Measurements from ENCODE around the gene MTRF1L.
"Not testable (repeated sequence)": the region's sequence is repeated elsewhere in the genome, so short reads cannot be mapped to it uniquely, and the experiment has no call there.

Gene MTRF1L

DNA sequence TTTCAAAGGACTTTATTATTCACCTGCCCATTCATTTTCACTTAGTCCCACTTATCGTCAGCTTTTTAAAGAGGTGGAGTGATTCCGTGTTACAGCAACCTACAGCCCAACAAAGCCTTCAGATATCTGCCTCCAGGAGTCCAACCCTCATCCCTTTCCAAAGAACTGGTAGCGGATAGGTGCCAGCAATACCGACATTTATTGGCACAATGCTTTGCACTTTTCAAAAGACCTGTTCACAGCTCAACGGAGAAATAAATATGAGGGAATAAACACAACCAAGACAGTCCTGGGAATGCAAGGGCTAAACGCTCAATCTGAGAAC is 819 bp upstream of the MTRF1L start:
- DNase-seq (ENCODE audit: low spot score), result no peak

DNA sequence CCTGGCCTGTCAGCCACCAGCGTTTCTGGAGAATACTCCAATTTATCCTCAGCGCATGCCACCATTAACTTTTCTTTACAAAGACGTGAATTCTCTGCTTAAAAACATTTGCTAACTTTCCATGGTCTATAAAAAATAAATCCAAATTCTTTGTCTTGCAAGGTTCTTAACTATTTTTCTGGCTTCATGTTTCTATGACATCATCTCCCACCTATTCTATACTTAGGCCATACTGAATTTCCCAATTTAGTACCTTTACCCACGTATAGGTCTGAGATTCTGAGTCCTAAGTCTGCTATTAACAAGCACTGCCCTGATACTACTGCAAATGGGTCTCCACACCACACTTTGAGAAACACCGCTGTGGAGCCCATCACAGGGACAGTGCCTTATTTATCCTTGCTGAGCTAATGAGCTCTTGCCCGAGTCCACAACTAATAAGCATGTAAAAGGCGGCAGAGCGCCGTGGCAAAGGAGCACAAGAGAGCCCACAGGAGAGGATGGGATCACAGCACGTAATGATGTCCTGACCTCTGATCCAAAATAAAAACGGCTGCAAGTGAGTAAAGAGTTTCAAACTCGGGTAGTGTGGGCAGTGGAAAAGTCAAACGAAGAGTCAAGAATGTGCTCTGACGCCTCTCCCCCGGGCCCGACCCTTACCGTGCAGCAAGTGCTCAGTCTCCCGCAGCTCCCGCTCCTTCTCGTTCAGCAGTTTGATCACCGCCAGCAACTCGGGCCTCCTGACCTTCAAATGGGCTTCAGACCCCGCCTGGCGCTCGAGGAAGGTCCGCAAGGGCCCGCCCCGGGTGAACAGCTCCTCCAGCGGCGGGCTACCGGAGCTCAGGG is 519 bp downstream of the MTRF1L start:
- no peak for DNase-seq (ENCODE audit: low spot score)

DNA sequence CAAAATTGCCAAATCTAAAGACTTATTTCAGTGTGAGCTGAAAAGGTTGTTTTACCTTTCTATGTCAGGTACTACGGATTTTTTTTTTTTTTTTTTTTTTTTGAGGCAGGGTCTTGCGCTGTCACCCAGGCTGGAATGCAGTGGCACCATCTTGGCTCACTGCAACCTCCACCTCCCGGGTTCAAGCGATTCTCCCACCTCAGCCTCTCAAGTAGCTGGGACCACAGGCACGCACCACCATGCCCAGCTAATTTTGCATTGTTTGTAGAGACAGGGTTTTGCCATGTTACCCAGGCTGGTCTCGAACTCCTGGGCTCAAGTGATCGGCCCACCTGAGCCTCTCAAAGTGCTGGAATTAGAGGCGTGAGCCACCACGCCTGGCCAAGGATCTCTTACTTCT is 1.7 kb downstream of the MTRF1L start:
- not testable (repeated sequence) for DNase-seq (ENCODE audit: low spot score)

DNA sequence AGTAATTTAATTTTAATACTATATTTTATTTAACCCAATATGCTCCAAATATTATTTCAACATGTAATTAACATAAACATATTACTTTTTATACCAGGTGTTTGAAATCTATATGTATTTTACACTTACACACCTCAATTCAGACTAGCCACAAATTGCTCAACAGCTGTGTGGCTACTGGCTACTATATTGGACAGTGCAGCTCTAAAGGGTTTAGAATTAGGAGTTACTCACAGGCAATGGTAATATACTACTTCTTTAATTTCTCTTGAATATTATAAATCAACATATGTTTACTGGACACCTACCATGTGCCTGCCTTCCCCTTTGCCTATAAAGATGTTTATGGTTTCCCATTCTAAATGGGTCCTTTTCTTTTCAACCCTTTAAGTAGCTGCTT is 2.3 kb downstream of the MTRF1L start:
- no peak for DNase-seq (ENCODE audit: low spot score)

DNA sequence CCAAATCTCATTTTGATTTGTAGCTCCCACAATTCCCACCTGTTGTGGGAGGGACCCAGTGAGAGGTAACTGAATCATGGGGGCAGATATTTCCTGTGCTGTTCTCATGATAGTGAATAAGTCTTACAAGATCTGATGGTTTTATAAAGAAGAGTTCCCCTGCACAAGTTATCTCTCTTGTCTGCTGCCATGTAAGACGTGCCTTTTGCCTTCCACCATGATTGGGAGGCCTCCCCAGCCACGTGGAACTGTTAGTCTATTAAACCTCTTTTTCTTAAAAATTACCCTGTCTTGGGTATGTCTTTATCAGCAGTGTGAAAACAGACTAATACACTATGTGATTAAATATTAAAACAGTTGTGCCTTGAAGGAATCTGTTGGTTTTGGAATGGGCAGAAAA is 3.0 kb downstream of the MTRF1L start:
- not testable (repeated sequence) for DNase-seq (ENCODE audit: low spot score)

DNA sequence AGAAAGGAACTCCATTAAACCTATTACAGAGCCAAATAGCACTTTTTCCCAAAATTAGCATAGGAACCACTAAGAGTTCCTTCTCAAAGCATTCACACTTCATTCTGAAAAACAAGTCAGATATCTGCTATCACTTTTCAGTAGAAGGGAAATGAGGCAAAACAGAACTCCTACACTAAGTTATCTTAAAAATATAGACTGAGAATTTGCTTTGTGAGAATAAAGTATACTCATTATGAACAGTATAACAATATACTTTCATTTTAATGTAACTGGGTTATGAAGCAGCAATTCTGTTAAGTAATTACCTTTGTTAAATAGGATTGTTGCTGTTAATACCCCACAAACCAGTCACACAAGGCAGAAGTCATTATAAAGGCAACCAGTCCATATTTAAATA is 8.7 kb downstream of the MTRF1L start:
- DNase-seq (ENCODE audit: low spot score), result no peak

DNA sequence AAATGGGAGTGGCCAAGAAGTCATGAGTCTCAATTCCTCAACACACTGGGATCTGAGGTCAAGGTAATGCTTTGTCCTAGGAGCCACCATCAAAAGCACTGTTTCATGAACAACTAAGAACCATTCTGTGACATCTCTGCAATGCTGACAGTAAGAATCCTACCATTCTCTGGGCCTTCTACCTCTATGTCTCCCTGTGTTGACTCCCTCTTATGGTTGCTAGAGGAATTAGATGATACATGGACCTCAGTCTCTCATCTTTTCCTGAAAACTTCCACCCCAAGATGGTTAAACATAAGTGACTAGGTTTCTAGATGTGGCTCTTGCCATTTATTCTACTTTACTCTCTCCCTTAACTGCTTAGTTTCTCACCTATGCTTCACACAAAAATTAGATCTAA is 9.1 kb downstream of the MTRF1L start:
- DNase-seq (ENCODE audit: low spot score), result no peak

DNA sequence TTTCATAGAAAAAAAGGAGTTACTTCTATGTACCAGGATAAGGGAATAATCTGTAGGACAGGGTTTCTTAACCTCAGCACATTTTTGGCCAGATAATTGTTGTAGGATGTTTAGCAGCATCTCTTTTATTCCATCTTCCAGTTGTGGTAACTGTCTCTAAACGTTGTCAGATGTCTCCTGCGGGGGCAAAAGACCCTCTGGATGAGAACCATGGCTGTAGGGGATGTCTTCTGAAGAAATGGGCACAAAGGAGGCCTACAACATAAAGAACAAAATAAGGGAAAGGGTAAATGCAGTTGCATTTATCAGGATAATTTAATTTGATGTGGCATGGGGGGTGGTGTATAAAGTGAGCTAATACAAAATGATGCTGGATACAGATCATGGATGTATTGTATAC is 15.5 kb downstream of the MTRF1L start:
- no peak for DNase-seq (ENCODE audit: low spot score)

DNA sequence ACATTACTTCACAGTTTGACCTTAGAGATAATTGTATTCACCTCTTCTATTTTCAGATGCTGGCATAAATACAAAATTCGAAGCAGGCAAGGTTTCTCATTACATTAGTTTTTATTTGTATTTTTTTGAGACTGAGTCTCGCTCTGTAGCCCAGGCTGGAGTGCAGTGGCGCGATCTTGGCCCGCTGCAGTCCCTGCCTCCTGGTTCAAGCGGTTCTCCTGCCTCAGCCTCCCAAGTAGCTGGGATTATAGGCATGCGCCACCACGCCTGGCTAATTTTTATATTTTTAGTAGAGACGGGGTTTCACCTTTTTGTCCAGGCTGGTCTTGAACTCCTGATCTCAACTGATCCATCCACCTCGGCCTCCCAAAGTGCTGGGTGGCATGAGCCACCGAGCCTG is 17.2 kb downstream of the MTRF1L start:
- DNase-seq (ENCODE audit: low spot score), result not testable (repeated sequence)

DNA sequence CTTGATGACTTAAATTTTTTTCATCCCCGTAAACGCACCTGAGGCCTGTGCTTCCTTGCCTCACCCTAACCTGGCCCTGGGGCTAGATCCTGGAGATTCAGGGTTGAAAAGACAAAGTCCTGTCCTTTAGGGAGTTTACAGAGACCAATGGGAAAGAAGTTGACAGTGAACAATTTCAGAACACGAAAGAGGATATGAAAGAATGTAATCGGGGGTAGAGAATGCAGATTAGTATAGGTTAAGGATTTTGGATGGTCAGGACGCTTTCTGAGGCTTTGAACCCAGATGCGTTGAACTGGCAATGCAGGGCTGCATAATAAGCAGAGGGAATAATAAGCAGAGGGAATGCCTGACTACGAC is 18.0 kb downstream of the MTRF1L start:
- no peak for DNase-seq (ENCODE audit: low spot score)

DNA sequence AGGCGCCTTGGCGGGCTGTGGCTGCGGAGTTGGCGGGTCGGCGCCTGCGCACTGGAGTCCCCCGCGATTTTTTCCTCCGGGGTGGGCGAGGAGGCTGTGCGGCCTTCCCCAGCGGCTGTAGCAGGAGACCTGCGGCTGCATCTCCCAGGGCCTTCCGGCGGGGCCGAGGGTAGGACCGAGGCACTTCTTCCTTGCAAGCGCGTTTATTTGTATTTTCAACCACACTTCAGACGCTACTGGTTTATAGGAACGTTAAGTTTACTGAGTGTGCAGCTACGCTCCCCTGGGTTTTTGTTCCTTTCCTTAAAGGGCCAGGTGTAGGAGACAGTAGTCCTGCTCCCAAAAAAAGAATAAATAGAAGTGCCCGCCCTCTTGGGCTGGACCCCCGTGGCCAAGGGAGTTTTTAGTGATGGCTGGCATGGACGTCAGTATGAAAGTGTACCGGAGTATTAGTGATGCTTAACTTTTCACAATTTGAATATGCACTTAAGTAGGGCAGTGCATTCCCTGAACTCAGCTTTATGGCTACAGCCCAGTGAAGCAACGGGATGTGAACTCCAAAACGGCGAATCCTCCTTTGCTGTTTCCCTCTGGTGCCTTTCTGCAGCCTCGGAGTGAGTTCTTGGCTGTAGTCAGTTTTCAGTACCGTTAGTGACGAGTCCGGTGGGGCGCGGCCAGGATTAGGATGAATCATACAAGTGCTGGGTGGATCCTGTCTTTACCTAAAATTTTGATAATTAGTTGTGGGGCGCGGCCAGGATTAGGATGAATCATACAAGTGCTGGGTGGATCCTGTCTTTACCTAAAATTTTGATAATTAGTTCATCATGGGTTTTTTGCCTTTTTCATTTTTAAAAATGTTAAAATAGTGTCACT is 18.6 kb downstream of the MTRF1L start:
- peak; percentile 93 for DNase-seq (ENCODE audit: low spot score)

DNA sequence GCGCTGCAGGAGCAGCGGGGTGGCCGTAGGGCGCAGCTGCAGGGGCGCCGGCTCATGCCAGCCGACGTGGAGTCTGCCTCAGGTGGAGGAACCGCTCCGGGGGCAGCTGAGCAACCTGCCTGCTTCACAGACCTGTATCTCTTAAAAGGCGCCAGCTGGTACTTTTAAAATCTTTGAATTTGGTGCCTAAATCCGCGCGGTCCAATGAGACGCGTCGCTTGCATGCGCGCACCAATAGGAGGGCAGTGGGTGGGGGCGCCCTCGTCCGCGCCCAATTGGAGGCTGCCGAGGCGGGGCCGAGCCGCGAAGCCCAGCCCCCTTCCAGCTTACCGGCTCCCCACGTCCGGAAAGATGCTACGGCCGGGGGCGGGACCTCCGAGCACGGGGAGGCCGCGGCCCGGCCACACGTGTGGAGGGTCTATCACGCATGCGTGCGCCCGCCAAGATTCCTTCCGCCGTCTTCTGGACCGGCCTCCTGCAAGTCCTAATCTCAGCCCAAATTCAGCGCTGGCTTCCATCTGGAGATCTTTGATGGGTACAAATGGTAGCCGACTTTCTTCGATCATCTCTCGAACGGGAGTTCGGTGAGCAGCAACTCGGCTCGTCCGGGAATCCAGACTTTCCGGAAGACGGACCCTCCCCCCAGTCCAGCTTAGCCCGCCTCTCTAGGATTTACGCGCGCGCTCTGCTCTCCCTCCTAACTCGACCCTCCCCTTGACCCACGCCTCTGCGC is 19.4 kb downstream of the MTRF1L start, which contains the start of gene FBXO5:
Gene FBXO5, minus strand, starts transcription at position 138 of the 733 bp plus-strand sequence. Its CDS starts 82 bp downstream, at position 56.
- peak; percentile 97 for DNase-seq (ENCODE audit: low spot score)

DNA sequence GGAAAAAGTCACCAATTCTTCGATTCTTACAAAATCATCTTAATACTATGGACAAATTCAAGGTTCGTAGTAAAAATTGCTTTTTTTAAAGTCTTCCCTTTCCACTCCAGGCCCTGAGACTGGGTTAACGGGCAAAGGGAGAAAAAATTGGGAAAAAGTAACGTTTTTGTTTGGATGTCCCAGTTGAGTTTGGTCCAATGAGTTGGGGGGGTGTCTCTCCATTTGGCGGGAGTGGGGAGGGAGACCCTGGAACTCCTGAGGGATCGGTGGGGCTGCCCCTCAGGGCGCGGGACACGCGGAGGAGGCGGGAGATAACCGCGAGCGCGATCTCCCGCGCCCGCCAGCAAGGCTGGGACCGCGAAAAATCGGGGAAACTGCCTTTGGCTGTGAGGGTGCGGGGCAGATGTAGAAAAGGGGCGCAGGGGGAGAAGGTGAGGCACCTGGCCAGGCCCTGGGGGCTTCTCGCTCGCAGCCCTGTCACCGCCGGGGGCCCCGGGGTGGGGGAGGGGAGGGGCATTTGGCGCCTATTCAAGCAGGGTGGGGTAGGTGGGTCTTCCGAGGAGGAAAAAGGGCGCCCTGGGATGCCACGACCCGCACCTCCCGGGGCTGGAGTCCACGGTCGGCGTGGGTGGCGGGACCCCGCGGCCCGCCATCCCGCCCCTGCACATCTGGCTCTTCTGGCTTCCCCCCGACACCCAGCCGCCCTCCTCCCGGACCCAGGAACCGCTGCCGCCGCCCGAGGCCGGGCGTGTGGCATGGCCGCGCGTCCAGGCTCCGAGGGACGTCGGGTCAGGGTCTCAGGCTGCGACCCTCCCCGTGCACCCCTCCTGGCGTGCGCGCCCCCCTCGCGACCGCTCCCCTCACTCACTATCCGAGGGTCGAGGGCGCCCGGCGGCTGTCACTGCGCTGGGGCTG is 20.3 kb downstream of the MTRF1L start:
- no peak for DNase-seq (ENCODE audit: low spot score)

DNA sequence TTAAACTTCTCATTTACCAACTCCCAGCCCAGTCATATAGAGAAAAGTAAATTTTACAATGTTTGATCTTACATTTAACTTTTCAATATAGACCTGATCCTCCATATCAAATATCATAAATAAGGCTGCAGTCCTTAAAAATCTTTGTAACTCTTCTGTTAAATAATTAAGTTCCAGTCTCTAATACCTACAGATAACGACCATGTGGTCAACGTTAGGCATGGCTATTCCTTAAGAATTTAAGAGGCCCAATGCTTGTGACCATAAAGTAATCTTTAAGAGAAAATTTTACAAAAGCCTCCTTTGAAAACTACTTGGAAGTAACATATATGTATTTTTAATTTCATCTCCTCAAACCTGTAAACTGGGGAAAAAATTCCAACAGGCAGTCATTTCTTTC is 21.3 kb downstream of the MTRF1L start:
- no peak for DNase-seq (ENCODE audit: low spot score)

DNA sequence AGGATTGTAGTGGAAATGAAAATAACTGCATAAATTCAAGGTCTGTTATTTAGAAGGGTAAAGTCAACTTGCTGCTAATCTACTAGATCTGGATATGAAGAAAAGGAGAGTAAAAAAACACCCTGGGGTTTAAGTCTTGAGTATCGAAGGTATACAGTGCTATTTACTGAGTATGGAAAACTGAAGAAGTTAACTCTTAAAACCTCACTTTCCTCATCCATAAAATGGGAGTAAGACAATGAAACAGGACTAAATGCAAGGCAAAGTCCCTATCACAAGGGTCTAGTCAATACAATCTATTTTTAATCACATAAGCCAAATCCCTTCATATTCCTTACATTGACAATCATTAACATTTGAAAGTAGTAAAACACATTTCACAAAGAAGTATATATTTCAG is 21.9 kb downstream of the MTRF1L start:
- DNase-seq (ENCODE audit: low spot score), result no peak

DNA sequence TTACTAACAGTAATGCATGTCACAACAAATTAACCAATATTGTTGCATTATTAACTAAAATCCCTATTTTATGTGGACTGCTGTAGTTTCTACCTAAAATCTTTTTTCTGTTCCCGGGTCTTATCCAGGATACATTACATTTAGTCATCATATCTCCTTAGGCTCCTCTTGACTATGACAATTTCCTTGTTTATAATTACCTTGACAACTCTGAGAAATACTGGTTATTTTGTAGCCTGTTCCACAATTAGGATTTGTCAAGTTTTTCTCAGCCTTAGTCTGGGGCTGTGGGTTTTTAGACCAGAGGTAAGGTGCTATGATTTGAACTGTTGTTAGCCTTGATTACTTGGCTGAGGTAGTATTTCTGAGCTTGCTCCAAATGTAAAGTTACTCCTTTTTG is 23.4 kb downstream of the MTRF1L start:
- DNase-seq (ENCODE audit: low spot score), result no peak

DNA sequence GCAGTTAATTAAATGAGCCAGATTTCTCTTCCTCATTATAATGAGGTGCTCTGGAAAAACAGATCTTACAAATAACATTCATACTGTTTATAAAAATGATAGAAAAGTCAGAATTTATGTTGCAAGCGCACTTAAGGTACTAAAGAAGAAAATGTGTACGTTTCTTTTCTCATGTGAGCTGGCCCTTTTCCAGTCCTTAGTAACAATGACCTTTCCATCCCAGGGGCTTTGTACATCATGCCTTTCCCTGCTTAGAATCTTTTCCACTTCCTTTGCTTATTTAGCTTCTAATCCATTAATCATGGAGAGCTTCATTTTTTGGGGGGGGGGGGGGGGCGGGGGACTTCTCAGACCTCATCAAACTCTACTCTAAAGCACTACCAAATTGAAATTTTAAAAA is 24.5 kb downstream of the MTRF1L start:
- DNase-seq (ENCODE audit: low spot score), result no peak

DNA sequence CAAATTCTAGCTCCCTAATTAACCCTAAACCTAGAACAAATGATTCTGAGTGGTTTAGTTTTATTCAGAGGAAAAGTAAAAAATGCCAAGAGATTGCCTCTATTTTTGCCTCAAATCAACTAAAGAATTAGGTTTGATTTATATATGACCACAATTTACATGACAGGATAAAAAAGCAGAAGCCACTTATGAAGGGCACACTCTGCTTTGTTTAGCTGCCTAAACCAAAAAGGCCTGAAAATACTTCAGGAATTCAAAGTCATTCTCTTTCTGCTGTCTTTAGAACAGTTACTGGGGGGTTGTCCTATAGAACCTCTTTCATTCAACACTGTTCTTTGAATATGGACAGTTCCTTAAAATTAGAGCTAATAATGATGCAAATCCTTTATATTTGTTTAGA is 25.0 kb downstream of the MTRF1L start:
- DNase-seq (ENCODE audit: low spot score), result no peak

DNA sequence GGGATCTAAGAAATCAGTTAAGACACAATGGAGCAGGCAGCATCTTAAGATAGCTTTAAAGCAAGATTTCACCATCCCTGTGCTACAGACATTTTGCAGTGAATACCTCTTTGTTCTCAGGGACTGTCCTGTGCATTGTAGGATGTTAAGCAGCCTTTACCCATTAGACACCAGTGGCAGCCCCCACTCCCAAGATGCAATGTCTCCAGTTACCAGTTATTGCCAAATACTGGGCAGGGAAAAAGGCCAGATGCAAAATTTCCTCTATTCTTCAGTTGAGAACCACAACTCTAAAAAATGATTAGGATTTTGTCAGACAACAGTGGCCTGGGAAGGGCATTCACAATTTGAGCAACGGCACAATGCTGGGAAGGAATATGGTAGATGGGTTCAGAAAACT is 25.8 kb downstream of the MTRF1L start:
- no peak for DNase-seq (ENCODE audit: low spot score)

DNA sequence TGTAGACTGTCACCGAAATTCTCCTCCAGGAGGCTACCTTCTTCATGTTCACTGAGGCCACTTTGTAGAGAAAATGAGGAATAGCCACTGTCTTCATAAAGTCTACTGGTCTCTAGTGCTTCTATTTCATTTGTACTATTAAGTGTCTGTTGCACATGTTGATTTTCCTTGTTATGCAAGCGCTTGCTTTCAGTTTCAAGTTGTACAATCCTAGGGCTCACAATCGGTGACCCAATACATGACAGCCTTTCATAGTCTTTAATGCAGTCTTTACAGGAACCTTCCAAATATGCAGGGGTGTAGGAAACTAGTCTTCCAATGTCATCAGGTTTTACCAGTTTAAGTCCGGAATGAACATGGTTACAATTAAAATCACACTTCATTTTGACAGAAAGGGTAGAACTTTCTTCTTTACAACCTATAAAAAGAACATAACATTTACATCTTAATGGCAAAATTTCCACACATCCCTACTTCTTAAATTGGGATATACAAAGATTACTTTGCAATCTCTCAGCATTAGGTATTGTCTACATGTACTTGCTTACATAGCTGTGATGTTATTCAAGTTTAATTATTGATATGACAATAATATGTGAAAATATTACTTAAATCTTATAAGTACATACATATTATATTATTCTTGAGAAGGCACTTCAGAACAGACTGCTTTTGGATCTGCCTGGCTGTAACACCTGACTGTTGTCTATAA is 27.1 kb downstream of the MTRF1L start:
- peak; percentile 34 for DNase-seq (ENCODE audit: low spot score)

DNA sequence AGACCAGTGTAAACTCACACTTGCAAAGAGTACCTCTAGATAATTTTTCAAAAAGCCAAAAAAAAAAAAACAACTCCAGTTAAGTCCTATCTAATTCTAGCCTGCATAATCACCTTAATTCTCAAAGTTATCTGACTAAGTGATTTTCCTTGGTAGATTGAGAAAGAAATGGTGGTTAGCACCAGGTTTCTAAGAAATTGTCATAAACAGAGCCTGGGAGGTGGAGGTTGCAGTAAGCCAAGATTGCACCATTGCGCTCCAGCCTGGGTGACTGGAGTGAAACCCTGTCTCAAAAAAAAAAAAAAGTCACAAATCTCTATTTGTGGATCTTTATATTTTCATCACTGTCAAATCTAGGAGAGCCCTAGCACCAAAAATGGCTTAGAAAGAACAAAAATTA is 28.6 kb downstream of the MTRF1L start:
- DNase-seq (ENCODE audit: low spot score), result no peak

All from CD4-positive, alpha-beta T cell treated with Interleukin-15 for 4 hours (primary cell).